ENCODE results near the gene ADGRL3. TPM values are rescaled to one million over a fixed set of nuclear protein-coding genes. Genes with fewer than 3 reads are reported as not detected.

Gene ADGRL3
- total RNA-seq, 4 donors from 2014 or later, result 6.1 to 26.0 (median 7.3) TPM

DNA sequence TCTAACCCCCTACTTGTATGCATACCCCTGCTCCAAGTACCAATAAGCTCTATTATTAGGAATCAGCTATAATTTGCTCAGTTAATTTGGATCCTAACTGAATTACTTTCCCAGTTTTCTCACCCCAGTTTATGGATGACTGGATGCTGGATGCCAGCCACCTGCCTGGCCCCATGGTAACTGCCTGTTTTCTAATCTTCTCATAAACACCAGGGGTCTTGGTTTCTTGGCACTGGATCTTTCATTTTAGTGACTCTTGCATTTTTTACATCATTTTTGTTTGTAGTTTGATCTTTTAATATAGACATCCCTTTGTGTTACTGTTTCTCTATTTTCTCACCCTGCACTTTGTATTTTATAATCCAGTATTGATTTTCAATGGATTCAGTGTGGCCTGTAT lies 246.8 kb downstream of the ADGRL3 start:
- Histone ChIP-seq H3K4me1 (no peaks in the 10 kb centered on the region), H3K36me3 (no peaks in the 10 kb centered on the region), H3K9me3 (no peaks in the 10 kb centered on the region), H3K27ac (no peak overlapping the region), H3K4me3 (no peak overlapping the region), H3K27me3 (no peaks in the 10 kb centered on the region)
- TF ChIP-seq POLR2AphosphoS5 (IDR thresholded peaks at IDR 0.05) (no peak), EP300 (IDR thresholded peaks at IDR 0.05) (no peak), CTCF (IDR thresholded peaks at IDR 0.05) (no peak), POLR2A (IDR thresholded peaks at IDR 0.05) (no peak)
- ATAC-seq, result no peak

DNA sequence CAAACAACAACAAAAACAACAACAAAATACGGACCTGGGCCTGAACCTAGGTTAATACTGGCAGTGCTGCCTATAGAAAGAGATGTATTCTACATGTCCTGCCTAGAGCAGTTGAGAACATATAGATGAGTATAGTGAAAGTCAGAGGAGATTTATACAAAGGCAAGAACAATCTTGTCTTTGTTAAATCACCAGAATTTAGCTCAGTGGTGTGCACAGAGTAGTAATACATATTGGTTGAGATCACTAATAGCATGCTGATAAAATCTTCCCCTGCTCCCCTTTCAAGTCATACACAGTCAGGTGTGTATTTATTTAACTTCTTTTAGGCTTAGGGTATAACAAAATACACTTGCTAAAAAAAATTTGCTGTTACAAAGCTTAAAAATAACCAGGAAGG lies 247.8 kb downstream of the ADGRL3 start:
- 73 to 78% methylated on average over 1 of the region's 1 CpG for WGBS, 2 donors (ENCODE audit: low coverage in 1 of 2)
- Histone ChIP-seq H3K4me1 (no peaks in the 10 kb centered on the region), H3K27me3 (no peaks in the 10 kb centered on the region), H3K27ac (no peak overlapping the region), H3K9me3 (no peaks in the 10 kb centered on the region), H3K36me3 (no peaks in the 10 kb centered on the region), H3K4me3 (no peak overlapping the region)
- ATAC-seq, result no peak
- TF ChIP-seq POLR2AphosphoS5 (IDR thresholded peaks at IDR 0.05) (no peak), EP300 (IDR thresholded peaks at IDR 0.05) (no peak), POLR2A (IDR thresholded peaks at IDR 0.05) (no peak), CTCF (IDR thresholded peaks at IDR 0.05) (no peak)

DNA sequence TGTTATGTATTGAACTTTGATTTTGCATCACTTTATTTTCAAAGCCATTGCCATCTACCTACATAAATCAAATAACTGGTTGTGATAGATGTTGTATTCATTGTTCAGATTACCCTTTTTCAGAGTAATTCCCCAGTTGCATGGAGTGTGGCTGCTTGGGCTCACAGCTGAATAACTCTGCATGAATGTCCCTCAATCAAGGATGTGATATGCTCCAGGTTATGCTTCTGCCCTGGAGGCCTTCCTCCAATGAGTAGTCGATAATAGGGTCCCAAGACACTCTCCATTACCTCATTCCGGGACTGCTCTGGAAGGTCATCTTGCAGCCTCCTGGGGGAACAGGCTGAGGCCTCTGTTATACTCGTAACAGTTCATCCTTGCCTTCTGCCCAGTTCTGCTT lies 251.8 kb downstream of the ADGRL3 start:
- TF ChIP-seq EP300 (IDR thresholded peaks at IDR 0.05) (no peak), CTCF (IDR thresholded peaks at IDR 0.05) (no peak), POLR2AphosphoS5 (IDR thresholded peaks at IDR 0.05) (no peak), POLR2A (IDR thresholded peaks at IDR 0.05) (no peak)
- Histone ChIP-seq H3K9me3 (no peaks in the 10 kb centered on the region), H3K27me3 (no peaks in the 10 kb centered on the region), H3K36me3 (no peaks in the 10 kb centered on the region), H3K27ac (no peak overlapping the region), H3K4me3 (no peak overlapping the region), H3K4me1 (no peaks in the 10 kb centered on the region)
- 60 to 82% methylated on average over 1 to 2 of the region's 3 CpGs for WGBS, 2 donors (ENCODE audit: low coverage in 1 of 2)
- ATAC-seq, result no peak

DNA sequence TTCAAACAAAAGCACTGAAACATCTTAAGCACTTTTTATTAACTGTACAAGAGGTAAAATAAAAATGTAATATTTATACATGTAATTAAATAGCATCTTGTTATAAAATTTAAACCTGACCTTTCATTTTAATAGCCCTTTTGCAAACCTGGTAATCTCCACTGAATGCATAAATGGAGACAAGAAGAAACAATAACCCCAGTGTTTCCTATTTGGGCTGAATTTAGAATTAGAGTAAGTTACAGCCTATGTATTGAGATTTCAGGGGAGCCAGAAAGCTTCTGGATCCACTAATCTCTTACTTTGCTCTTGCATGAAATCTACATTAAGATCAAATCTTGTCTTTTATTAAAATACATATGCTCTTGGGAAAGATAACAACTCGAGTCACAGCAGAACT lies 261.8 kb downstream of the ADGRL3 start:
- TF ChIP-seq CTCF (IDR thresholded peaks at IDR 0.05) (no peak), EP300 (IDR thresholded peaks at IDR 0.05) (no peak), POLR2AphosphoS5 (IDR thresholded peaks at IDR 0.05) (no peak), POLR2A (IDR thresholded peaks at IDR 0.05) (no peak)
- H3K4me3 ChIP-seq, result no peak overlapping the region
- no peaks in the 10 kb centered on the region for H3K9me3 ChIP-seq
- ATAC-seq, result no peak
- peaks cover 0 to 9% (median 0%) of the 10 kb centered on the region in 3 donors for H3K4me1 ChIP-seq
- no peaks in the 10 kb centered on the region for H3K36me3 ChIP-seq
- H3K27me3 ChIP-seq, result no peaks in the 10 kb centered on the region
- H3K27ac ChIP-seq, result no peak overlapping the region
- 53 to 90% methylated on average over 1 of the region's 1 CpG for WGBS, 2 donors (ENCODE audit: low coverage in 1 of 2)

- TF ChIP-seq POLR2AphosphoS5 (IDR thresholded peaks at IDR 0.05), result no peak
- no peak for TF ChIP-seq EP300 (IDR thresholded peaks at IDR 0.05)
- no peak for TF ChIP-seq POLR2A (IDR thresholded peaks at IDR 0.05)
- WGBS, 2 donors (ENCODE audit: low coverage in 1 of 2), result 43% methylated on average over 5 of the region's 5 CpGs
- H3K27me3 ChIP-seq, result no peaks in the 10 kb centered on the region
- ATAC-seq, result no peak
- no peak overlapping the region for H3K27ac ChIP-seq
- H3K9me3 ChIP-seq, result no peaks in the 10 kb centered on the region
- no peaks in the 10 kb centered on the region for H3K36me3 ChIP-seq
- no peak overlapping the region for H3K4me3 ChIP-seq
- H3K4me1 ChIP-seq, result peaks cover 0 to 9% (median 0%) of the 10 kb centered on the region in 3 donors
These were observed 262.6 kb downstream of the ADGRL3 start for GRCh38 chr4:61462451-61463326.
